ENCODE results near the gene MACF1. TPM values are rescaled to one million over a fixed set of nuclear protein-coding genes. Genes with fewer than 3 reads are reported as not detected.
A peak's percentile ranks its signal among the peaks of the same experiment; 100 is the strongest.

The MACF1 gene
- total RNA-seq, 2 experiments from 2014 or later, result 319 to 488 TPM

DNA sequence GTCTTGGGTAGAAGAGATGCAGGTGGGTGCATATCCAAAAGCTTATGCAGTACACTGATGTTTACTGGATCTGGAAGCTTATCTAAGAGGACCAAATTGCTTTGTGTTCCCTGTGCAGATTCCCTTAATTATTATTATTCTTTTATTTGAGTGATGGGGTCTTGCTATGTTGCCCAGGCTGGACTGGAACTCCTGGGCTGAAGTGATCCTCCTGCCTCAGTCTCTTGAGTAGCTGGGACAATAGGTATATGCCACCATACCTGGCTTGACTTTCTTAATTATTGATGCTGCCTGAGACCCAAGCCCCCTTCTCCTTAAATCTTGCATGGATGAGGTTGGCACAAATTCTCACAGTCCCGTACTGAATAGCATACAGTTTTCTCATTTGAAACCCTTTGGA, 83.0 kb downstream of the MACF1 start:
- Mint-ChIP-seq H3K9me3 (ENCODE audit: low read depth) (no peaks in the 10 kb centered on the region), H3K27ac (no peak overlapping the region), H3K4me3 (no peak overlapping the region), H3K4me1 (peaks cover 7% of the 10 kb centered on the region), H3K36me3 (peaks cover 77% of the 10 kb centered on the region), H3K27me3 (no peaks in the 10 kb centered on the region)
- CTCF ChIA-PET, result interaction anchor here (0.7 to 1.2 kb wide), 2 partner anchors 20 to 189 kb away, joined by 3 read pairs; no protein-coding TSS in a partner anchor
- ATAC-seq, result no peak
- DNase-seq, result no peak

GRCh38 chr1:39288735-39289465, 84.4 kb downstream of the MACF1 start:
- CTCF ChIA-PET, result interaction anchor here (0.7 to 1.2 kb wide), 3 partner anchors 96 to 190 kb away, joined by 3 read pairs; no protein-coding TSS in a partner anchor
- Mint-ChIP-seq H3K27me3 (no peaks in the 10 kb centered on the region), H3K36me3 (peaks cover 78% of the 10 kb centered on the region), H3K9me3 (ENCODE audit: low read depth) (no peaks in the 10 kb centered on the region), H3K4me3 (no peak overlapping the region), H3K4me1 (peaks cover 20% of the 10 kb centered on the region), H3K27ac (no peak overlapping the region)
- no peak for ATAC-seq
- DNase-seq, result no peak

GRCh38 chr1:39292401-39292800, 87.9 kb downstream of the MACF1 start:
- Mint-ChIP-seq H3K27me3 (no peaks in the 10 kb centered on the region), H3K27ac (no peak overlapping the region), H3K36me3 (peaks cover 78% of the 10 kb centered on the region), H3K4me1 (peaks cover 20% of the 10 kb centered on the region), H3K9me3 (ENCODE audit: low read depth) (no peaks in the 10 kb centered on the region), H3K4me3 (no peak overlapping the region)
- ATAC-seq, result no peak
- DNase-seq, result no peak
- CTCF ChIA-PET, result no interaction called here

DNA sequence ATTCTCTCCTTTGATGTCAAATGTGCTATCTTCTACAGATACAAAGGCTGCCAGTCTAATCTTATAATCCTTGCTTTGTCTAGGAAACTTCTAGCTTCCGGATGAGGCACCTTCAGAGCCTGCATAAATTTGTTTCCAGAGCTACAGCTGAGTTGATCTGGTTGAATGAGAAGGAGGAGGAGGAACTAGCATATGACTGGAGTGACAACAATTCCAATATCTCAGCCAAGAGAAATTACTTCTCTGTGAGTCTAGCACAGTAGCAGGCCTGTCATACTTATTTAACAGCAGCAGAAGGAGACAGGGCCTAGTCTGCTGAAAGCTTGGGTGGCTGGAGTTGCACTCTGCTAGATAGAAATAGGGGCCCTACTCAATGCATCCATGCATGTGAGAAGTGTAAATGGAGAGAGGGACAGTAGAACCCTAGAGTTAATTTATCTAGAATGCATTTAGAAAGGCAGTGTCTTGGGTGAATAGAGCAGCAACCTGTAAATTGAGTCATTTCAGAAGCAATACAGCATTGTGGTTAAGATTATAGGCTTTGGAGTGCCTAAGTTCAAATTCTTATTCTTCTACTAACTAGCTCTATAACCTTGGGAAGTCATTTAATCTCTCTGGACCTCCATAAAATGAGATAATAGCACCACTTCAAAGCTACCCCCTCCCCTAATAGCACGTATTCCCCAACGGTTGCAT, 89.0 kb downstream of the MACF1 start:
- peak; percentile 42 for ATAC-seq
- peaks cover 20% of the 10 kb centered on the region for H3K4me1 Mint-ChIP-seq

DNA sequence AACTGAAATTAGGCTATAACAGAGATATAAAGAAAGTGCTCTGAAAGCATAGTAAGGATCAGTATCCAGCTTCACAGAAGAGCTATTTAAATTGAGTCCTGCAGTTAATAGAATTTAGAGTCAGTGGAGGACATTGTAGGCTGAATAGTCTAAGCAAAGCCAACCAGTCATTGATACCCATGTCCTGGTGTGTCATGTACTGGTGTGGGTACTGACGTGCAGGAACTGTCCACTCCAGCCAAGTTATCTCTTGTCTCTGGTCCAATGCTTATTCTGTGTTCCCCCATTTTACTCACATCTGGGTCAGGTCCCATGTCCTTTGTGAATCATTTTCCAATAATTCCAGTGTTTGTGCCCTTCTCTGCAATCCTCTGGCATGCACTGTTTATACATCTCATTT, 90.0 kb downstream of the MACF1 start:
- H3K4me1 Mint-ChIP-seq, result peaks cover 20% of the 10 kb centered on the region
- H3K9me3 Mint-ChIP-seq (ENCODE audit: low read depth), result no peaks in the 10 kb centered on the region
- CTCF ChIA-PET, result interaction anchor here (1.8 kb wide), 1 partner anchor 102 kb away, joined by 6 read pairs; no protein-coding TSS in a partner anchor

More for the DNA sequence above, 89.0 kb downstream of the MACF1 start:
- no peak for DNase-seq
- Mint-ChIP-seq H3K9me3 (ENCODE audit: low read depth) (no peaks in the 10 kb centered on the region), H3K4me3 (no peak overlapping the region), H3K36me3 (peaks cover 76% of the 10 kb centered on the region), H3K27ac (no peak overlapping the region), H3K27me3 (no peaks in the 10 kb centered on the region)
- CTCF ChIA-PET, result interaction anchor here (1.8 kb wide), 1 partner anchor 101 kb away, joined by 6 read pairs; no protein-coding TSS in a partner anchor

GRCh38 chr1:39295901-39296300, 91.4 kb downstream of the MACF1 start:
- no peaks in the 10 kb centered on the region for H3K9me3 Mint-ChIP-seq (ENCODE audit: low read depth)
- peaks cover 79% of the 10 kb centered on the region for H3K36me3 Mint-ChIP-seq
- H3K27me3 Mint-ChIP-seq, result no peaks in the 10 kb centered on the region
- peaks cover 20% of the 10 kb centered on the region for H3K4me1 Mint-ChIP-seq
- H3K4me3 Mint-ChIP-seq, result no peak overlapping the region
- no peak for DNase-seq
- CTCF ChIA-PET, result no interaction called here
- no peak for ATAC-seq
- H3K27ac Mint-ChIP-seq, result no peak overlapping the region

More for the DNA sequence above, 90.0 kb downstream of the MACF1 start:
- Mint-ChIP-seq H3K4me3 (no peak overlapping the region), H3K27me3 (no peaks in the 10 kb centered on the region), H3K27ac (no peak overlapping the region), H3K36me3 (peaks cover 75% of the 10 kb centered on the region)
- ATAC-seq (no peak), DNase-seq (no peak)

GRCh38 chr1:39297551-39297950, 93.1 kb downstream of the MACF1 start:
- ATAC-seq (no peak), DNase-seq (no peak)
- CTCF ChIA-PET, result no interaction called here
- Mint-ChIP-seq H3K27ac (no peak overlapping the region), H3K4me3 (no peak overlapping the region), H3K36me3 (peaks cover 69% of the 10 kb centered on the region), H3K4me1 (peaks cover 12% of the 10 kb centered on the region), H3K9me3 (ENCODE audit: low read depth) (no peaks in the 10 kb centered on the region), H3K27me3 (no peaks in the 10 kb centered on the region)

DNA sequence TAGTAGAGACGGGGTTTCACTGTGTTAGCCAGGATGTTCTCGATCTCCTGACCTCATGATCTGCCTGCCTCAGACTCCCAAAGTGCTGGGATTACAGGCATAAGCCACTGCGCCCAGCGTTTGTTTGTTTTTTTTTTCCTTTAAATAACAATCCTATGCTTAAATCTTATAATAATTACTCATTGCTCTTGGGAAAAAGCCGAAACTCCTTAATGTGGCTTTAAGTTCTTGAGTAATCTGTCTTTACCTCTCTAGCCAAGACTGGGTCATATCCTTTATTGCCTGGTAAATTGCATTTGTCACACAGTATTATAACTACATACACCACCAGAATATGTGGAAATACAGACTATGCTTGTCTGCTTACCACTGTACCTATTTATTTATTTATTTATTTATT, 97.1 kb downstream of the MACF1 start:
- CTCF ChIA-PET, result no interaction called here
- Mint-ChIP-seq H3K27ac (no peak overlapping the region), H3K36me3 (peaks cover 51% of the 10 kb centered on the region), H3K9me3 (ENCODE audit: low read depth) (no peaks in the 10 kb centered on the region), H3K4me1 (no peaks in the 10 kb centered on the region), H3K27me3 (no peaks in the 10 kb centered on the region), H3K4me3 (no peak overlapping the region)
- DNase-seq (no peak), ATAC-seq (no peak)

GRCh38 chr1:39305555-39305954, 101.1 kb downstream of the MACF1 start:
- no peaks in the 10 kb centered on the region for H3K27me3 Mint-ChIP-seq
- CTCF ChIA-PET, result no interaction called here
- no peaks in the 10 kb centered on the region for H3K9me3 Mint-ChIP-seq (ENCODE audit: low read depth)
- DNase-seq (no peak), ATAC-seq (no peak)
- H3K4me3 Mint-ChIP-seq, result no peak overlapping the region
- H3K4me1 Mint-ChIP-seq, result no peaks in the 10 kb centered on the region
- H3K27ac Mint-ChIP-seq, result peak overlapping the region; percentile 54
- peaks cover 43% of the 10 kb centered on the region for H3K36me3 Mint-ChIP-seq

DNA sequence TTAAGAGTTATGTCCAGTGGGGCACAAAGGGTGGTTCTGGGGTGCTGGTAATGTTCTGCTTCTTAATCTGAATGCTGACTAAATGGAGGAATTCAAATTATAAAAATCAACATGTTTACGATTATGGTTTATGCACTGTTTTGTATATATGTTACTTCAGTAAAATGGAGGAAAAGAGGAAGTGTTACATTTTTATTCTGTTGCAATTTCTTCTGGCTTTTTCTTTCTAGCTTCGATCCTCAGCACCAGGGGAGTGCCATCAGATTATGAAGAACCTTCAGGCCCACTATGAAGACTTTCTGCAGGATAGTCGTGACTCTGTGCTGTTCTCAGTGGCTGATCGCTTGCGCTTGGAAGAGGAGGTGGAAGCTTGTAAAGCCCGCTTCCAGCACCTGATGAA, 105.5 kb downstream of the MACF1 start:
- Mint-ChIP-seq H3K27ac (no peak overlapping the region), H3K9me3 (ENCODE audit: low read depth) (no peaks in the 10 kb centered on the region), H3K4me1 (peaks cover 2% of the 10 kb centered on the region), H3K36me3 (peaks cover 50% of the 10 kb centered on the region), H3K27me3 (no peaks in the 10 kb centered on the region), H3K4me3 (no peak overlapping the region)
- CTCF ChIA-PET, result interaction anchor here (1.2 kb wide), 1 partner anchor 9 kb away, joined by 3 read pairs; no protein-coding TSS in a partner anchor
- DNase-seq (no peak), ATAC-seq (no peak)

- no peaks in the 10 kb centered on the region for H3K9me3 Mint-ChIP-seq (ENCODE audit: low read depth)
- no peak for ATAC-seq
- H3K27ac Mint-ChIP-seq, result no peak overlapping the region
- peaks cover 51% of the 10 kb centered on the region for H3K36me3 Mint-ChIP-seq
- H3K27me3 Mint-ChIP-seq, result no peaks in the 10 kb centered on the region
- DNase-seq, result no peak
- CTCF ChIA-PET, result interaction anchor here (1.2 kb wide), 1 partner anchor 9 kb away, joined by 3 read pairs; no protein-coding TSS in a partner anchor
- no peak overlapping the region for H3K4me3 Mint-ChIP-seq
- peaks cover 2% of the 10 kb centered on the region for H3K4me1 Mint-ChIP-seq
These were observed 106.2 kb downstream of the MACF1 start for GRCh38 chr1:39310691-39311090.

- peaks cover 28% of the 10 kb centered on the region for H3K4me1 Mint-ChIP-seq
- H3K9me3 Mint-ChIP-seq (ENCODE audit: low read depth), result no peaks in the 10 kb centered on the region
- ATAC-seq, result no peak
- no peak overlapping the region for H3K27ac Mint-ChIP-seq
- H3K4me3 Mint-ChIP-seq, result no peak overlapping the region
- DNase-seq, result no peak
- CTCF ChIA-PET, result interaction anchor here (0.6 to 2.3 kb wide), 5 partner anchors 10 to 219 kb away, joined by 3 to 8 read pairs (median 3); no protein-coding TSS in a partner anchor
- H3K27me3 Mint-ChIP-seq, result no peaks in the 10 kb centered on the region
- H3K36me3 Mint-ChIP-seq, result peaks cover 67% of the 10 kb centered on the region
These were observed 112.6 kb downstream of the MACF1 start for GRCh38 chr1:39317111-39317510.

GRCh38 chr1:39317910-39318633, 113.6 kb downstream of the MACF1 start:
- Mint-ChIP-seq H3K4me1 (peaks cover 30% of the 10 kb centered on the region), H3K27me3 (no peaks in the 10 kb centered on the region), H3K27ac (peak overlapping the region; percentile 26), H3K36me3 (peaks cover 69% of the 10 kb centered on the region), H3K9me3 (ENCODE audit: low read depth) (no peaks in the 10 kb centered on the region), H3K4me3 (no peak overlapping the region)
- no peak for DNase-seq
- no peak for ATAC-seq
- CTCF ChIA-PET, result interaction anchor here (0.6 to 2.3 kb wide), 5 partner anchors 9 to 220 kb away, joined by 3 to 8 read pairs (median 3); no protein-coding TSS in a partner anchor
